GM12878 (cell line): ENCODE results near the gene NACAD. TPM values are rescaled to one million over a fixed set of nuclear protein-coding genes. Genes with fewer than 3 reads are reported as not detected.

Source experiments
- ATAC-seq: fragments of 200-7000 bp; cut with Tn5 transposase; 3 replicates; pipeline ENCODE4 v1.9.1; 2020; ENCODE audit warnings: mild to moderate bottlenecking, moderate library complexity
- BruUV-seq: library from RNA; stranded (reverse); fragments of 400-500 nt; replicated peaks from 2 replicates; lab custom pipeline; 2021; lab: Mats Ljungman, UMichigan
- CTCF ChIA-PET: fragments of 300-600 bp; sonication (Branson Sonifier 250); formaldehyde crosslinking; extraction: SDS; loops from one replicate; lab custom pipeline; 2021; ENCODE audit warnings: inconsistent platforms; lab: Yijun Ruan, JAX
- POLR2A ChIA-PET: fragments of 350-600 bp; formaldehyde crosslinking; extraction: SDS; loops from one replicate; lab custom pipeline; 2021; ENCODE audit warnings: inconsistent platforms; lab: Charles Lee
- RAD21 ChIA-PET: fragments of 300-600 bp; sonication (Branson Sonifier 250); formaldehyde crosslinking; loops from one replicate; lab custom pipeline; 2023; ENCODE audit warnings: antibody characterized with exemption; ENCODE audit not compliant: unreplicated experiment; lab: Charles Lee
- SMC1A ChIA-PET: fragments of 300-600 bp; sonication (Branson Sonifier 250); formaldehyde crosslinking; loops from one replicate; lab custom pipeline; 2023; ENCODE audit not compliant: unreplicated experiment, uncharacterized antibody; lab: Charles Lee
- DNase-seq: peaks from one replicate; pipeline ENCODE4 v3.0.0-alpha.2; 2011; ENCODE audit warnings: low read depth, low spot score
- FAIRE-seq: peaks from 3 replicates; lab custom pipeline; 2011; peaks lifted over from hg19 to GRCh38; lab: Jason Lieb, UNC
- H2AFZ ChIP-seq: 2 replicates; pipeline ENCODE4 v1.6.0; 2011; ENCODE audit warnings: low read depth, low read length, control low read depth; ENCODE audit not compliant: control insufficient read depth
- H3K27ac ChIP-seq: 2 replicates; pipeline ENCODE4 v1.5.1; 2011; ENCODE audit warnings: control low read depth; ENCODE audit not compliant: control insufficient read depth, insufficient read depth
- H3K27me3 ChIP-seq, 2 experiments: replicated peaks in 1 of 2; 2 replicates each; pipeline versions ENCODE4 v1.6.0 to v1.6.1; 2011; ENCODE audit warnings: low read length in 1 of 2; ENCODE audit not compliant: control insufficient read depth in 2 of 2, insufficient read depth in 2 of 2
- H3K36me3 ChIP-seq, 2 experiments: 2 replicates each; pipeline ENCODE4 v1.5.1; 2011; ENCODE audit warnings: low read length in 1 of 2; ENCODE audit not compliant: control insufficient read depth in 2 of 2, insufficient read depth in 2 of 2
- H3K4me1 ChIP-seq: 2 replicates; pipeline ENCODE4 v1.6.1; 2011; ENCODE audit warnings: mild to moderate bottlenecking, low read length, moderate library complexity, mixed read lengths; ENCODE audit not compliant: control insufficient read depth, insufficient read depth
- H3K4me2 ChIP-seq: 2 replicates; pipeline ENCODE4 v1.6.0; 2011; ENCODE audit warnings: control low read depth; ENCODE audit not compliant: control insufficient read depth, insufficient read depth
- H3K4me3 ChIP-seq: fragments of 200-600 bp; sonication (generic); 2 replicates; pipeline ENCODE4 v1.5.1; 2016
- H3K79me2 ChIP-seq: 2 replicates; pipeline ENCODE4 v1.6.0; 2011; ENCODE audit warnings: low read length; ENCODE audit not compliant: control insufficient read depth, insufficient read depth
- H3K9ac ChIP-seq: 2 replicates; pipeline ENCODE4 v1.8.0; 2011; ENCODE audit warnings: low read length, control low read depth, mixed read lengths; ENCODE audit not compliant: control insufficient read depth, insufficient read depth
- H3K9me3 ChIP-seq: replicated peaks from 3 replicates; pipeline ENCODE4 v1.5.1; 2011; ENCODE audit warnings: mild to moderate bottlenecking, low read length; ENCODE audit not compliant: control insufficient read depth, insufficient read depth
- H4K20me1 ChIP-seq: 2 replicates; pipeline ENCODE4 v1.6.0; 2011; ENCODE audit not compliant: control insufficient read depth, insufficient read depth
- ETV6 ChIP-seq, 2 experiments: fragments of 450-650 bp in 1 of 2; IDR thresholded peaks in 1 of 2; conservative IDR thresholded peaks in 1 of 2; 2 replicates each; pipeline ENCODE4 v1.6.1; 2014; ENCODE audit warnings: antibody characterized with exemption in 1 of 2, borderline replicate concordance in 1 of 2, low read depth in 1 of 2, mild to moderate bottlenecking in 1 of 2, moderate library complexity in 1 of 2
- GABPA ChIP-seq: IDR thresholded peaks from 2 replicates; pipeline ENCODE4 v1.6.1; 2014; ENCODE audit warnings: antibody characterized with exemption, low read depth, mild to moderate bottlenecking, inconsistent platforms
- HDAC2 ChIP-seq: fragments of 200-600 bp; sonication (generic); IDR thresholded peaks from 2 replicates; pipeline ENCODE4 v1.6.1; 2017
- JUND ChIP-seq: IDR thresholded peaks from 2 replicates; pipeline ENCODE4 v1.6.1; 2012; ENCODE audit warnings: low read depth, mild to moderate bottlenecking, low read length, improper control_type of control experiment, moderate library complexity
- PML ChIP-seq: IDR thresholded peaks from 2 replicates; pipeline ENCODE4 v1.6.1; 2012; ENCODE audit warnings: low read length, inconsistent platforms
- RAD21 ChIP-seq: IDR thresholded peaks from 2 replicates; pipeline ENCODE4 v1.6.1; 2011; ENCODE audit warnings: mild to moderate bottlenecking, low read depth, low read length, moderate library complexity; ENCODE audit not compliant: insufficient read depth
- SPI1 ChIP-seq: IDR thresholded peaks from 2 replicates; pipeline ENCODE4 v1.6.1; 2011; ENCODE audit warnings: low read depth, mild to moderate bottlenecking, low read length, moderate library complexity, borderline replicate concordance; ENCODE audit not compliant: insufficient read depth
- USF2 ChIP-seq: IDR thresholded peaks from 2 replicates; pipeline ENCODE4 v1.6.1; 2011; ENCODE audit warnings: low read depth, low read length, improper control_type of control experiment, borderline replicate concordance
- YBX1 ChIP-seq: fragments of 450-650 bp; IDR thresholded peaks from 2 replicates; pipeline ENCODE4 v1.6.1; 2016; ENCODE audit warnings: antibody characterized with exemption
- ZNF592 ChIP-seq: fragments of 450-650 bp; IDR thresholded peaks from 2 replicates; pipeline ENCODE4 v1.6.1; 2017; ENCODE audit warnings: mild to moderate bottlenecking, moderate library complexity
- WGBS: methylation state at CpG from one replicate; pipeline ENCODE4 v1.1.6; 2016; ENCODE audit warnings: low lambda C conversion rate; ENCODE audit not compliant: insufficient replicate concordance, insufficient coverage; ENCODE audit errors: missing lambda C conversion rate; 5-methylcytosine and 5-hydroxymethylcytosine counted together
- in situ Hi-C: fragments of 300-500 bp; cut with MboI; formaldehyde crosslinking; loops from 9 replicates; pipeline ENCODE4 v1.14.3; 2018; ENCODE audit warnings: mixed read lengths
- intact Hi-C: fragments of 100-400 bp; cut with micrococcal nuclease; formaldehyde crosslinking; loops from one replicate; pipeline ENCODE4 v1.14.2; 2022; ENCODE audit not compliant: unreplicated experiment
- polyA plus RNA-seq, 11 experiments: library from polyadenylated mRNA; depleted of rRNA in 4 of 11; unstranded in 6 of 11; stranded (reverse) in 5 of 11; fragments of >200 nt; fragmentation: Nextera tagmentation in 4 of 11; fragmentation: Illumina TruSeq in 1 of 11; extraction: Ambion mirVana in 4 of 11; extraction: Trizol in 1 of 11; gene quantifications; 1 replicate in 1 of 11; 2 replicates in 10 of 11; pipeline versions ENCODE4 v1.2.1 to v1.2.3, GENCODE V29; 2011 to 2016; ENCODE audit warnings: inconsistent platforms in 2 of 11, missing spikeins in 2 of 11, low read depth in 1 of 11
- total RNA-seq, 4 experiments: library from RNA; depleted of rRNA in 3 of 4; stranded (reverse); fragments of >200 nt in 3 of 4; fragmentation: Illumina TruSeq in 1 of 4; extraction: Trizol in 1 of 4; gene quantifications; 2 replicates each; pipeline versions ENCODE4 v1.2.1 to v1.2.3, GENCODE V29; 2013 to 2021

The NACAD gene
- total and polyA plus RNA-seq, 10 of the 15 experiments (the other 5 are each of a cell fraction or from before 2014, with no cell fraction given): not detected

- 0 out of 2 replicates have a peak, but pooled peaks cover under 1% of the 10 kb centered on the region for H4K20me1 ChIP-seq
- no TSS peak for BruUV-seq
- H3K9me3 ChIP-seq: no peaks in the 10 kb centered on the region
- no peak overlapping the region for H3K4me3 ChIP-seq
- no peak overlapping the region for H3K4me2 ChIP-seq
- no peak overlapping the region for H3K9ac ChIP-seq
- CTCF ChIA-PET: interaction anchor here (0.7 kb wide), 1 partner anchor 36 kb away, joined by 3 read pairs; no protein-coding TSS in a partner anchor
- intact Hi-C loops (no loop called here), in situ Hi-C loops (no loop called here)
- 98% methylated on average over 5 of the region's 5 CpGs for WGBS
- RAD21 ChIA-PET: interaction anchor here (0.6 kb wide), 1 partner anchor 18 kb away, joined by 3 read pairs; no protein-coding TSS in a partner anchor
- H3K27me3 ChIP-seq: no peaks in the 10 kb centered on the region
- TF ChIP-seq PML (no peak), YBX1 (no peak), JUND (no peak), USF2 (no peak), RAD21 (no peak), ZNF592 (no peak), SPI1 (no peak), HDAC2 (no peak), GABPA (no peak), ETV6 (conservative IDR thresholded peaks at IDR 0.05 in 1 of 2, IDR thresholded peaks at IDR 0.05 in 1 of 2; ENCODE audit: borderline replicate concordance in 1 of 2, low read depth in 1 of 2) (no peak)
- SMC1A ChIA-PET: interaction anchor here (0.7 to 1.8 kb wide), 3 partner anchors 28 to 154 kb away, joined by 3 to 5 read pairs (median 3); no protein-coding TSS in a partner anchor
- no peaks in the 10 kb centered on the region for H3K4me1 ChIP-seq
- DNase-seq: no peak
- H2AFZ ChIP-seq: no peak overlapping the region
- POLR2A ChIA-PET: no interaction called here
- H3K27ac ChIP-seq: no peak overlapping the region
- no peak for FAIRE-seq
- H3K79me2 ChIP-seq: peaks cover 5% of the 10 kb centered on the region
- peaks cover 0 to 5% of the 10 kb centered on the region in 2 experiments; a peak in 1 of 4 replicates for H3K36me3 ChIP-seq
- ATAC-seq: no peak
Observed at GRCh38 chr7:45055594-45056219, 33.1 kb downstream of the NACAD start.
